Activated CD4-positive, CD25-positive, alpha-beta regulatory T cell treated with anti-CD3 and anti-CD28 coated beads, Interleukin-2, amount 50 U/mL, for 24 hours (primary cell): ENCODE results near the gene ANKRD61.
"Not testable (repeated sequence)": the region's sequence is repeated elsewhere in the genome, so short reads cannot be mapped to it uniquely, and the experiment has no call there.

Experiments used
- ATAC-seq, 2 donors: fragments of 150-1000 bp; cut with Tn5 transposase; one replicate each; pipeline ENCODE4 v1.10.0; 2021; ENCODE audit warnings: mild to moderate bottlenecking in 1 of 2, moderate library complexity in 1 of 2

The ANKRD61 gene

GRCh38 chr7:6032167-6032566, 991 bp downstream of the ANKRD61 start:
- no peak for ATAC-seq

GRCh38 chr7:6032641-6033040, 1.5 kb downstream of the ANKRD61 start:
- ATAC-seq, result no peak

GRCh38 chr7:6035165-6035564, 4.0 kb downstream of the ANKRD61 start:
- ATAC-seq, result no peak

GRCh38 chr7:6035686-6036085, 4.5 kb downstream of the ANKRD61 start:
- no peak for ATAC-seq

- ATAC-seq, result no peak
These were observed 18.6 kb downstream of the ANKRD61 start for GRCh38 chr7:6049780-6050179.

GRCh38 chr7:6051185-6051584, 20.0 kb downstream of the ANKRD61 start:
- ATAC-seq, result not testable (repeated sequence)

GRCh38 chr7:6056616-6057015, 25.4 kb downstream of the ANKRD61 start:
- no peak for ATAC-seq

GRCh38 chr7:6057316-6058129, 26.3 kb downstream of the ANKRD61 start:
- ATAC-seq, result no peak

GRCh38 chr7:6059941-6060340, 28.8 kb downstream of the ANKRD61 start:
- ATAC-seq, result not testable (repeated sequence)

- ATAC-seq, result no peak
These were observed 40.2 kb downstream of the ANKRD61 start for GRCh38 chr7:6071406-6071805.

GRCh38 chr7:6074612-6075380, 43.6 kb downstream of the ANKRD61 start:
- ATAC-seq, result no peak

- ATAC-seq, result no peak
These were observed 47.4 kb downstream of the ANKRD61 start for GRCh38 chr7:6078548-6078947.

GRCh38 chr7:6083047-6083446, 51.9 kb downstream of the ANKRD61 start:
- ATAC-seq, result not testable (repeated sequence)
